Activated CD4-positive, alpha-beta T cell treated with anti-CD3 and anti-CD28 coated beads, Interleukin-2, amount 10 ng/mL, durations not matched to agents 7 days and 5 days (primary cell): ENCODE measurements around the gene FNDC8. TPM values are rescaled to one million over a fixed set of nuclear protein-coding genes. Genes with fewer than 3 reads are reported as not detected.

Source experiments
- CTCF ChIA-PET: fragments of 350-600 bp; sonication (Branson Sonifier 250); formaldehyde crosslinking; loops from one replicate; lab custom pipeline; 2021; ENCODE audit warnings: antibody characterized with exemption; lab: Charles Lee
- POLR2A ChIA-PET: fragments of 350-600 bp; sonication (Branson Sonifier 250); formaldehyde crosslinking; loops from one replicate; lab custom pipeline; 2021; ENCODE audit warnings: antibody characterized with exemption; lab: Charles Lee
- DNase-seq: peaks from one replicate; pipeline ENCODE4 v3.0.0-alpha.2; 2020
- H3K27ac Mint-ChIP-seq: one replicate; pipeline ENCODE4 v1.8.0; 2021; ENCODE audit warnings: mild to moderate bottlenecking, moderate library complexity, mixed read lengths
- H3K27me3 Mint-ChIP-seq: one replicate; pipeline ENCODE4 v1.8.0; 2021; ENCODE audit warnings: mixed read lengths
- H3K36me3 Mint-ChIP-seq: one replicate; pipeline ENCODE4 v1.8.0; 2021; ENCODE audit warnings: low read depth, mixed read lengths
- H3K4me1 Mint-ChIP-seq: one replicate; pipeline ENCODE4 v1.8.0; 2021; ENCODE audit warnings: mixed read lengths
- H3K4me3 Mint-ChIP-seq: one replicate; pipeline ENCODE4 v1.8.0; 2021; ENCODE audit warnings: mild to moderate bottlenecking, moderate library complexity, mixed read lengths
- H3K9me3 Mint-ChIP-seq: one replicate; pipeline ENCODE4 v1.8.0; 2021; ENCODE audit warnings: mixed read lengths
- total RNA-seq, 2 experiments: library from RNA; stranded (reverse); gene quantifications; one replicate each; pipeline ENCODE4 v1.2.3, GENCODE V29; 2021

The FNDC8 gene
- total RNA-seq, 2 experiments from 2014 or later = not detected

GRCh38 chr17:35130392-35130791 is 9.0 kb downstream of the FNDC8 start:
- Mint-ChIP-seq H3K9me3 (no peaks in the 10 kb centered on the region), H3K27ac (no peak overlapping the region)

DNA sequence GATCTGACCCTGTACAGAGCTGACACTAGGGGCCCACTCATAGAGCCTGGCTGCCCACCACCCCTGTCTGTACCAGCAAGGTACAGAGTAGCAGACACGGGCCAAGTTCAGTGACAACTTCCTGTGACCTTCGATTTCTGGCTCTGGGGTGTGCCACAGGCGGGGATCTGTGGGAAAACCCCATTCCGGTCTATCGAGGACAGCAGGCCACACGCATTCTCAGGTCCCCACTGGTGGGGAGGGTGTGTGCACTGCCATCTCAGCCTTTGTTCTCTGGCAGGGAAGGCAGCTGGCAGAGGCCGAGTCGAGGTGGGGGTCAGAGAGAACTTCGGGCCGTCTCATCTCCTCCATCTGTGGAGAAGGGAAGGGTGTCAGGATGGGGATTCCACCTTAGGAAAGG is 10.7 kb downstream of the FNDC8 start:
- DNase-seq = no peak
- CTCF ChIA-PET = no interaction called here
- Mint-ChIP-seq H3K9me3 (no peaks in the 10 kb centered on the region), H3K27me3 (no peaks in the 10 kb centered on the region), H3K4me3 (no peak overlapping the region), H3K27ac (no peak overlapping the region), H3K4me1 (no peaks in the 10 kb centered on the region), H3K36me3 (peaks cover 41% of the 10 kb centered on the region)
- POLR2A ChIA-PET = no interaction called here

More at GRCh38 chr17:35130392-35130791, 9.0 kb downstream of the FNDC8 start:
- no peaks in the 10 kb centered on the region for H3K27me3 Mint-ChIP-seq
- no peak overlapping the region for H3K4me3 Mint-ChIP-seq
- ChIA-PET CTCF (interaction anchor here (0.6 to 1.2 kb wide), 3 partner anchors 11 to 189 kb away, joined by 4 to 8 read pairs (median 5); no protein-coding TSS in a partner anchor), POLR2A (no interaction called here)
- H3K36me3 Mint-ChIP-seq = peaks cover 26% of the 10 kb centered on the region
- DNase-seq = no peak
- H3K4me1 Mint-ChIP-seq = no peaks in the 10 kb centered on the region

DNA sequence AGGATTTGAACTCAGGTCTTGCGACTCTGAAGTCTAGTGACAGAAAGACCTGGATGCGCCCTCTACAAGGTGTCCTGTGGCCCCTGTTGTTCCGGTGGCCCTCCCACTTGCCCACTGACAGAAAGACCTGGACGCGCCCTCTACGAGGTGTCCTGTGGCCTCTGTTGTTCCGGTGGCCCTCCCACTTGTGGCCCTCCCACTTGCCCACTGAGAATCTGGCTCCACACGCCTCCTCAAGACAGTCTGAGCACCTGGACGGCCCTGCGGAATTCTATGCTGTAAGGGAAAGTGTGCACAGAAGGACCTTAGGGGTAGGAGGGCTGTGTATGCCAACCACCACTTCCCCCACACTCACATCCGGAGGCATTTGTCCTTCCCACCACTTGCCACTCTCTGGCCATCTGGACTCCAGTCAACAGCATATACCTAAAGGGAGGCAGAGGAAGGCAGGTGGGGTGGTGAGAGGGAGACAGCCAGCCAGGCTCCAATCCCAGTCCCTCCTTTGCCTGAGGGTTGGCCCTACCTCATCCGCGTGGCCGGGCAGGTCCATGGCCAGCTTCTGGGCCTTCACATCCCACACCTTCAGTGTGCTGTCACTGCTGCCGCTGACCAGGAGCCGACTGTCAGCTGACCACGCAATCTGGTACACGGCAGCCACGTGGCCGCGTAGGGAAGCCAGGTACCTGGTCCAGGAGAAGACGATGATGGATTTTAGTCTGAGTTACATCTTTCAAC is 11.6 kb downstream of the FNDC8 start:
- DNase-seq = no peak
- Mint-ChIP-seq H3K36me3 (peaks cover 42% of the 10 kb centered on the region), H3K27ac (no peak overlapping the region), H3K9me3 (no peaks in the 10 kb centered on the region), H3K4me1 (no peaks in the 10 kb centered on the region), H3K4me3 (no peak overlapping the region), H3K27me3 (no peaks in the 10 kb centered on the region)
- POLR2A ChIA-PET = interaction anchor here (0.5 kb wide), 1 partner anchor 114 kb away, joined by 4 read pairs; no protein-coding TSS in a partner anchor
- CTCF ChIA-PET = interaction anchor here (1.0 kb wide), 1 partner anchor 10 kb away, joined by 3 read pairs; no protein-coding TSS in a partner anchor

DNA sequence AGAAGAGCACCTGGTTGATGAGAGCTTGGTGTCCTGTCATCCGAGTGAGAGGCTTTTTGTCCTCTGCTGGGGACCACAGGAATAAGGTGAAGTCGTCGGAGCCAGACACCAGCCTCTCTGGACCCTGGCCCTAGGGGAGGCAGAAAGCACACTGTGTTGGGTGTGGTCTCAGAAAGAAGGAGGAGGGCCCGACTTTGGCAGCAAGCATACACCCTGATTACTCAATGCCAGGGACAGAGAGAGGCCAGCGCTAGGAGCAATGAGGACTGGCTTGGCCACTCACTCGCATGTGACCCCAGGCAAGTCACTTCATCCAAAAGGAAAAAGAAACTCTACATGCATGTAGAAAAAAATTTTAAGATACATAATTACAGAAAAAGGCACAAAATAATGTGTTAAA is 13.9 kb downstream of the FNDC8 start:
- Mint-ChIP-seq H3K4me1 (no peaks in the 10 kb centered on the region), H3K4me3 (no peak overlapping the region), H3K36me3 (peaks cover 50% of the 10 kb centered on the region)

GRCh38 chr17:35138218-35138617 is 16.8 kb downstream of the FNDC8 start:
- H3K9me3 Mint-ChIP-seq = no peaks in the 10 kb centered on the region
- ChIA-PET POLR2A (no interaction called here), CTCF (interaction anchor here (1.2 kb wide), 1 partner anchor 626 kb away, joined by 4 read pairs; no protein-coding TSS in a partner anchor)
- H3K27me3 Mint-ChIP-seq = no peaks in the 10 kb centered on the region
- H3K4me3 Mint-ChIP-seq = no peak overlapping the region
- no peak overlapping the region for H3K27ac Mint-ChIP-seq
- DNase-seq = no peak
- H3K36me3 Mint-ChIP-seq = peaks cover 41% of the 10 kb centered on the region
- H3K4me1 Mint-ChIP-seq = peaks cover 13% of the 10 kb centered on the region

More for the DNA sequence above, 13.9 kb downstream of the FNDC8 start:
- no peak overlapping the region for H3K27ac Mint-ChIP-seq
- POLR2A ChIA-PET = no interaction called here
- CTCF ChIA-PET = interaction anchor here (0.7 to 0.8 kb wide), 2 partner anchors 17 to 18 kb away, joined by 3 read pairs; no protein-coding TSS in a partner anchor
- no peaks in the 10 kb centered on the region for H3K9me3 Mint-ChIP-seq
- H3K27me3 Mint-ChIP-seq = no peaks in the 10 kb centered on the region
- DNase-seq = no peak

DNA sequence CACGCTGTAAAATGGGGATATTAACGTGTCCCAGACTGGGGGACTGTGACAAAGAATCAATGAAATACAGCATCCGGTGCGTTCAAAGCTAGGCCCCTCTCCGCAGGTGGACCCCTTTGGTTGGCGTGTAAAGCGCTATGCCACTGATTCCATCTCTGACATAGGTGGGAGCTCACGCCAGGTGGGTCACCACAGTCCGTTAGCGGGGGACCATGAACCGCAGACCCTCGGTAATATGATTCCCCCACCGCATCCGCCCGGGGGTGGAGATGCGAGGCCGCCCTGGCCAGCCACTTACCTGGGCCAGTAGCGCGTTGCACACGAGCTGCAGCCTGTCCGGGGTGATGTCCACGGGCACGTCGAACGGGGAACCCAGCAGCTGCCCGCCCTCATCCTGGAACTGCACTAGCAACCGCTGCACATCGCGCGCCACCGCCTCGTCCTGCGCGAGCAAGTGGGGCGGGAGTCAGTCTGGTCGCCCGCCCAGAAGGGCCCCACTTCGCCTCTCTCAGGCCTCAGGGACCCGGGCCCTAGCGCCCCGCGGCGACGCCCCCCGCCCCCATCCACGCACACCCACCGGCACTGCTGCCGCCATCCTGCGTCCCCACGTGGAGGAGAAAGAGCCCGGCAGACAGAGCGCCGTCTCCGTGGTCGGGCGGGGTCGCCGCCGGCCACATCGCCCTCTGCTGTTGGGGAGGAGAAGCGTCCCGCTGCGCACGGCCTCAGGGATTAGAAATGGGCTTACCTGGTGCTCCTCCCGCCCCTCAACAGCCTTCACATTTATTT is 20.5 kb downstream of the FNDC8 start, which contains the start of gene NLE1:
Gene NLE1 (minus strand): TSS at position 623 of the 786 bp plus-strand sequence. CDS start 28 bp downstream, at position 595.
- H3K36me3 Mint-ChIP-seq = peaks cover 13% of the 10 kb centered on the region
- H3K27ac Mint-ChIP-seq = peak within 1 kb of the TSS; percentile 84
- H3K4me3 Mint-ChIP-seq = peak within 1 kb of the TSS; percentile 80
- no peaks in the 10 kb centered on the region for H3K27me3 Mint-ChIP-seq
- CTCF ChIA-PET = interaction anchor here (0.7 to 1.7 kb wide), 10 partner anchors 9 to 566 kb away, joined by 3 to 8 read pairs (median 4); no protein-coding TSS in a partner anchor
- no peaks in the 10 kb centered on the region for H3K9me3 Mint-ChIP-seq
- POLR2A ChIA-PET = no interaction called here
- peak; percentile 87 for DNase-seq
- peaks cover 19% of the 10 kb centered on the region for H3K4me1 Mint-ChIP-seq

- peak overlapping the region; percentile 84 for H3K27ac Mint-ChIP-seq
- ChIA-PET CTCF (interaction anchor here (0.9 kb wide), 1 partner anchor 161 kb away, joined by 4 read pairs; no protein-coding TSS in a partner anchor), POLR2A (no interaction called here)
- no peaks in the 10 kb centered on the region for H3K27me3 Mint-ChIP-seq
- peaks cover 19% of the 10 kb centered on the region for H3K4me1 Mint-ChIP-seq
- peaks cover 10% of the 10 kb centered on the region for H3K36me3 Mint-ChIP-seq
- no peaks in the 10 kb centered on the region for H3K9me3 Mint-ChIP-seq
- peak overlapping the region; percentile 80 for H3K4me3 Mint-ChIP-seq
- DNase-seq = no peak
Observed at GRCh38 chr17:35142467-35142796, 21.0 kb downstream of the FNDC8 start.

DNA sequence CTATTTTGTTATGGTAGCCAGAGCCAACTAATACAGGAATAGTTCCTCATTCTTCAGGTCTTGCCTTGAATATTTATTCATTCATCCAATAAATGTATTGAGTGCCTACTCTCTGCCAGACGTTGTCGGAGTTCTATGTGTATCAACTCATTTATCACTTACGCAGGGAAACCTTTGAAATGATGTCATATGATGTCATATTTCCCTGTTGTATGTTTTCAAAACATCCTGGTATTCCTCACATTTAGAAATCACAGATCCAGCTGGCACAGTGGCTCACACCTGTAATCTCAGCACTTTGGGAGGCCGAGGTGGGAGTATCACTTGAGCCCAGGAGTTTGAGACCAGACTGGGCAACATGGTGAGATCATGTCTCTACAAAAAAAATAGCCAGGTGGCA is 23.4 kb downstream of the FNDC8 start:
- no peak overlapping the region for H3K4me3 Mint-ChIP-seq
- POLR2A ChIA-PET = no interaction called here

DNA sequence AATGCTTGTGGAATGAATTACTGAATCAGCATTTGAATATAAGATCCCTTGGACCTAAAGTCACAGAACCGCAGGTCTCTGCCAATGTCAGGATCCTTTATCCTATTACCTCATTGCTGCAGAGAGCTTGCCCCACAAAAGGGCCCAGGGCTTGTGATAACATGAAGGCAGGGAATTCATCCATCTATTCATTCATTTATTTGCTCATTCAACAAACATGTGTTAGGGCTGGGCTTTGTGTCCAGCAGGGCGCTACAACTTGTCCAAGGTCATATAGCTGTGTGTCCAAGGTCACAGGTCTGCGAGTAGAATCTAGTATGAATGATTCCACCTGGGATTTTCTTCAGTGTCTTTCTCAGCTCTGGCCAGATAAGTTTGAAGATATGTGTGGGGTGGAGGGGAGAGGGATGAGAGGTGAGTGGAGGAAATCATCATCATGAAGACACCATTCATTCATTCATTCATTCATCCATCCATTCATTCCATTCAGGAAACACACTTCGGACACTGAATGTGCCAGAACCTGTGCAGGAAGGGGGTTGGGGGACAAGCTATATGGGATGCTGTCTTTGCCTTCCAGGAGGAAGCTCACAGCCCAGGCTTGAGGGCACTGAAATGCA is 24.9 kb downstream of the FNDC8 start:
- no peak for DNase-seq
- H3K27ac Mint-ChIP-seq = no peak overlapping the region
- ChIA-PET CTCF (interaction anchor here (1.9 kb wide), 1 partner anchor 10 kb away, joined by 4 read pairs; no protein-coding TSS in a partner anchor), POLR2A (interaction anchor here (0.7 kb wide), 1 partner anchor 226 kb away, joined by 3 read pairs; no protein-coding TSS in a partner anchor)
- no peaks in the 10 kb centered on the region for H3K36me3 Mint-ChIP-seq
- H3K4me3 Mint-ChIP-seq = no peak overlapping the region
- H3K9me3 Mint-ChIP-seq = no peaks in the 10 kb centered on the region
- H3K27me3 Mint-ChIP-seq = no peaks in the 10 kb centered on the region
- peaks cover 13% of the 10 kb centered on the region for H3K4me1 Mint-ChIP-seq

More for the DNA sequence above, 23.4 kb downstream of the FNDC8 start:
- no peaks in the 10 kb centered on the region for H3K27me3 Mint-ChIP-seq
- peaks cover 19% of the 10 kb centered on the region for H3K4me1 Mint-ChIP-seq
- H3K27ac Mint-ChIP-seq = no peak overlapping the region
- no peaks in the 10 kb centered on the region for H3K36me3 Mint-ChIP-seq
- CTCF ChIA-PET = interaction anchor here (0.7 kb wide), 1 partner anchor 93 kb away, joined by 4 read pairs; no protein-coding TSS in a partner anchor
- no peak for DNase-seq
- H3K9me3 Mint-ChIP-seq = no peaks in the 10 kb centered on the region

DNA sequence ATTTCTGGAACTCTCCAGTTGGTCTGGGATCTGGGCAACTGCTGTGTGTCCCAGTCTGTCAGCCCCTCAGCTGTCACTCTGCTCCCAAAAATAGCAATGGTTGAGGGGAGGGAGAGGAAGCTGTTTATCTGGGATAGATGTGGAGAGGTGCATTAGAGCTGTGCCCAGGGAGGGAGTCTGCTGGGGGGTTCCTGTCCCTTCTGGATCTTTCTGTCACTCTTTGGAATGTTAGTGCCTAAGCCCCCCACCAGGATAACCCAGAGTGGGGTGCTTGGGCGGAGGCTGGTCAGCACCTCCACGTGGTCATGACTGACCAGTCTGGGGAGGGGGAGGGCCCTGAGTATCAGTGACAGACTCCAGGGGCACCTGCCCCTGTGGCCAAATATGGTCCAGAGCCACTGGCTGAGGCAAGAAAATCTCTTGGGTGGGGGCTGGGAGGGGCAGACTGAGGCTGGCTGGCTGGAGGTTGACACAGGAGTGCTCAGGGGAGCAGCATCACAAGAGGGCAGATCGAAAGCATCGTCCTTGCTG is 26.0 kb downstream of the FNDC8 start, which contains the start of gene UNC45B:
Gene UNC45B (plus strand): TSS at position 443 of the 531 bp plus-strand sequence. CDS start 447 bp downstream, outside the sequence.
- no peak within 1 kb of the TSS for H3K27ac Mint-ChIP-seq
- CTCF ChIA-PET = interaction anchor here (1.1 to 1.9 kb wide), 3 partner anchors 9 to 17 kb away, joined by 3 to 4 read pairs (median 4); no protein-coding TSS in a partner anchor

DNA sequence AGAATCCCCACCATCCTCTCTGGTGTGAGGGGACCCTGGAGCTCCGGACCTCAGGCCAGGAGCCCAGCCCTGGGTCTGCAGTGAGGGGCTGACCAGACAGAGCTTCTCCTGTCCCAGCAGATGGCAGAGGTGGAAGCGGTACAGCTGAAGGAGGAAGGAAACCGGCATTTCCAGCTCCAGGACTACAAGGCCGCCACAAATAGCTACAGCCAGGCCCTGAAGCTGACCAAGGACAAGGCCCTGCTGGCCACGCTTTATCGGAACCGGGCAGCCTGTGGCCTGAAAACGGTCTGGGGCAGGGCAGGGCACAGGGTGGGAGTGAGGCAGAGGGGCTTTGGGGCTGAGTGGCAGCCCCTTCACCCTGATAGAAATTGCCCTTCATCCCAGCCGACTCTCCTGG is 26.7 kb downstream of the FNDC8 start:
- Mint-ChIP-seq H3K4me3 (no peak overlapping the region), H3K4me1 (peaks cover 6% of the 10 kb centered on the region), H3K27me3 (peaks cover 2% of the 10 kb centered on the region), H3K27ac (no peak overlapping the region), H3K36me3 (no peaks in the 10 kb centered on the region), H3K9me3 (no peaks in the 10 kb centered on the region)
- CTCF ChIA-PET = interaction anchor here (1.0 to 1.9 kb wide), 5 partner anchors 8 to 26 kb away, joined by 3 to 4 read pairs (median 3); no protein-coding TSS in a partner anchor
- DNase-seq = no peak
- POLR2A ChIA-PET = no interaction called here

More for the DNA sequence above, 26.0 kb downstream of the FNDC8 start, which contains the start of gene UNC45B:
- H3K27me3 Mint-ChIP-seq = no peaks in the 10 kb centered on the region
- H3K36me3 Mint-ChIP-seq = no peaks in the 10 kb centered on the region
- H3K4me3 Mint-ChIP-seq = no peak within 1 kb of the TSS
- no peaks in the 10 kb centered on the region for H3K9me3 Mint-ChIP-seq
- H3K4me1 Mint-ChIP-seq = peaks cover 8% of the 10 kb centered on the region
- DNase-seq = no peak
- POLR2A ChIA-PET = no interaction called here

DNA sequence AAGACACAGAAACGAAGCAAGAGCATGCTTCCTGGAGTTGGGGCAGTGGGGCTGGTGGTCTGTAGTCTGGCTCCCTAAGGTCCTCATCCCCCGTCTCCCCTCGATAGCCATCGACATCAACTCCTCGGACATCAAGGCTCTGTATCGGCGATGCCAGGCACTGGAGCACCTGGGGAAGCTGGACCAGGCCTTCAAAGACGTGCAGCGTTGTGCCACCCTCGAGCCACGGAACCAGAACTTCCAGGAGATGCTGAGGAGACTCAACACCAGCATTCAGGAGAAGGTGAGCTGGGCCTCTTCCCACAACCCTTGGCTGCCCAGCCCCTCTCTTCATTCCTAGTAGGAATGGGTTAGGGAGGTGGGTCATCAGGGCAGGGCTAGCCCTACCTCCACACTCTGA is 28.5 kb downstream of the FNDC8 start:
- ChIA-PET POLR2A (no interaction called here), CTCF (interaction anchor here (1.1 to 1.2 kb wide), 2 partner anchors 8 to 9 kb away, joined by 3 to 4 read pairs; no protein-coding TSS in a partner anchor)
- Mint-ChIP-seq H3K4me3 (no peak overlapping the region), H3K27ac (no peak overlapping the region), H3K9me3 (no peaks in the 10 kb centered on the region), H3K4me1 (no peaks in the 10 kb centered on the region), H3K36me3 (no peaks in the 10 kb centered on the region), H3K27me3 (peaks cover 6% of the 10 kb centered on the region)
- no peak for DNase-seq
